GM23338 (cell line): ENCODE data around the gene TRIM37. TPM values are rescaled to one million over a fixed set of nuclear protein-coding genes. Genes with fewer than 3 reads are reported as not detected.

Experiments used
- ATAC-seq: fragments of 200-7000 bp; cut with Tn5 transposase; 3 replicates; pipeline ENCODE4 v1.9.1; 2020
- DNase-seq: peaks from one replicate; pipeline ENCODE4 v3.0.0-alpha.2; 2015; ENCODE audit warnings: low spot score
- H2AFZ ChIP-seq: fragments of 200-600 bp; sonication (generic); 2 replicates; pipeline ENCODE4 v1.8.0; 2016; ENCODE audit warnings: antibody characterized with exemption, mild to moderate bottlenecking, moderate library complexity
- H3F3A ChIP-seq: fragments of 200-600 bp; sonication (generic); replicated peaks from 2 replicates; pipeline ENCODE4 v1.8.0; 2017; ENCODE audit warnings: antibody characterized with exemption, mixed run types, low read depth
- H3K27ac ChIP-seq: fragments of 200-600 bp; sonication (generic); 2 replicates; pipeline ENCODE4 v1.6.1; 2016; ENCODE audit warnings: low read depth
- H3K27me3 ChIP-seq: fragments of 200-600 bp; sonication (generic); 2 replicates; pipeline ENCODE4 v1.8.0; 2016; ENCODE audit warnings: mild to moderate bottlenecking, mixed run types, moderate library complexity; ENCODE audit not compliant: insufficient read depth
- H3K36me3 ChIP-seq: fragments of 200-600 bp; sonication (generic); 2 replicates; pipeline ENCODE4 v1.8.0; 2016; ENCODE audit warnings: mild to moderate bottlenecking; ENCODE audit not compliant: insufficient read depth
- H3K4me1 ChIP-seq: fragments of 200-600 bp; sonication (generic); 2 replicates; pipeline ENCODE4 v1.8.0; 2016; ENCODE audit warnings: mild to moderate bottlenecking, moderate library complexity; ENCODE audit not compliant: insufficient read depth
- H3K4me2 ChIP-seq: fragments of 200-600 bp; sonication (generic); 2 replicates; pipeline ENCODE4 v1.7.1; 2017; ENCODE audit warnings: mixed run types
- H3K4me3 ChIP-seq: fragments of 200-600 bp; sonication (generic); 2 replicates; pipeline ENCODE4 v1.6.1; 2016; ENCODE audit warnings: mixed run types
- H3K79me2 ChIP-seq: fragments of 200-600 bp; sonication (generic); replicated peaks from 2 replicates; pipeline ENCODE4 v1.8.0; 2017; ENCODE audit warnings: mild to moderate bottlenecking; ENCODE audit not compliant: insufficient read depth
- H3K9me2 ChIP-seq: fragments of 200-600 bp; sonication (generic); 2 replicates; pipeline ENCODE4 v1.8.0; 2017; ENCODE audit not compliant: insufficient read depth
- H4K20me1 ChIP-seq: fragments of 200-600 bp; sonication (generic); replicated peaks from 2 replicates; pipeline ENCODE4 v1.8.0; 2017; ENCODE audit warnings: mild to moderate bottlenecking; ENCODE audit not compliant: insufficient read depth
- H3K27ac Mint-ChIP-seq: 2 replicates; pipeline ENCODE4 v1.8.0; 2020; ENCODE audit warnings: inconsistent platforms, mild to moderate bottlenecking, moderate library complexity, mixed read lengths
- H3K27me3 Mint-ChIP-seq: 3 replicates; pipeline ENCODE4 v1.8.0; 2022; ENCODE audit warnings: low read depth, mild to moderate bottlenecking, moderate library complexity, mixed read lengths, inconsistent platforms; ENCODE audit not compliant: insufficient read depth, poor library complexity
- H3K36me3 Mint-ChIP-seq: 3 replicates; pipeline ENCODE4 v1.8.0; 2021; ENCODE audit warnings: low read depth, mild to moderate bottlenecking, inconsistent platforms, moderate library complexity, mixed read lengths
- H3K4me1 Mint-ChIP-seq: 3 replicates; pipeline ENCODE4 v1.8.0; 2020; ENCODE audit warnings: mild to moderate bottlenecking, inconsistent platforms, mixed read lengths
- H3K4me3 Mint-ChIP-seq: 3 replicates; pipeline ENCODE4 v1.8.0; 2021; ENCODE audit warnings: moderate library complexity, mild to moderate bottlenecking, inconsistent platforms, mixed read lengths
- H3K9me3 Mint-ChIP-seq: 3 replicates; pipeline ENCODE4 v1.8.0; 2020; ENCODE audit warnings: moderate library complexity, mild to moderate bottlenecking, inconsistent platforms, mixed read lengths
- CREB1 ChIP-seq: fragments of 250-450 bp; sonication (Bioruptor Pico); IDR thresholded peaks from 2 replicates; pipeline ENCODE4 v1.5.0; 2020; ENCODE audit warnings: low read depth, mild to moderate bottlenecking, moderate library complexity
- ETS1 ChIP-seq: IDR thresholded peaks from 2 replicates; pipeline ENCODE4 v1.6.1; 2016; ENCODE audit warnings: antibody characterized with exemption
- EZH2 ChIP-seq: fragments of 200-600 bp; sonication (generic); IDR thresholded peaks from one replicate; pipeline ENCODE4 v1.8.0; 2017; ENCODE audit warnings: antibody characterized with exemption, mild to moderate bottlenecking, low read depth; ENCODE audit not compliant: unreplicated experiment
- EZH2phosphoT487 ChIP-seq: fragments of 200-600 bp; sonication (generic); IDR thresholded peaks from one replicate; pipeline ENCODE4 v1.8.1; 2018; ENCODE audit warnings: antibody characterized with exemption; ENCODE audit not compliant: unreplicated experiment
- JUNB ChIP-seq: IDR thresholded peaks from one replicate; pipeline ENCODE4 v1.6.1; 2016; ENCODE audit warnings: antibody characterized with exemption; ENCODE audit not compliant: unreplicated experiment
- POLR2AphosphoS5 ChIP-seq: IDR thresholded peaks from 2 replicates; pipeline ENCODE4 v1.6.1; 2016; ENCODE audit warnings: antibody characterized with exemption, low read depth
- REST ChIP-seq: IDR thresholded peaks from one replicate; pipeline ENCODE4 v1.6.1; 2018; ENCODE audit warnings: antibody characterized with exemption; ENCODE audit not compliant: unreplicated experiment
- STAT1 ChIP-seq: IDR thresholded peaks from one replicate; pipeline ENCODE4 v1.6.1; 2016; ENCODE audit warnings: antibody characterized with exemption; ENCODE audit not compliant: unreplicated experiment
- ZNF114 ChIP-seq: fragments of 250-450 bp; sonication (Bioruptor Pico); IDR thresholded peaks from 2 replicates; pipeline ENCODE4 v1.5.0; 2020; ENCODE audit warnings: mild to moderate bottlenecking, moderate library complexity
- ZNF331 ChIP-seq: fragments of 250-450 bp; sonication (Bioruptor Pico); IDR thresholded peaks from 2 replicates; pipeline ENCODE4 v1.5.0; 2020; ENCODE audit warnings: low read depth, mild to moderate bottlenecking, moderate library complexity
- polyA plus RNA-seq: library from polyadenylated mRNA; unstranded; fragments of >200 nt; fragmentation: Nextera tagmentation; extraction: Ambion mirVana; gene quantifications from 2 replicates; pipeline ENCODE4 v1.2.1, GENCODE V29; 2016
- total RNA-seq: library from RNA; depleted of rRNA; stranded (reverse); fragments of >200 nt; shearing (Covaris generic); gene quantifications from 2 replicates; pipeline ENCODE4 v1.2.3, GENCODE V29; 2014
- TF ChIP-seq, protein P1 (sequence below), 2 experiments: fragments of 200-600 bp in 1 of 2; sonication (generic) in 1 of 2; conservative IDR thresholded peaks; 2 replicates each; pipeline versions ENCODE4 v1.5.1 to v1.6.1; 2016 to 2017; ENCODE audit warnings: antibody characterized with exemption in 2 of 2, low read depth in 2 of 2, mild to moderate bottlenecking in 2 of 2, moderate library complexity in 1 of 2

Gene TRIM37
- total and polyA plus RNA-seq, 2 experiments from 2014 or later, result 61.1 to 71.2 TPM

DNA sequence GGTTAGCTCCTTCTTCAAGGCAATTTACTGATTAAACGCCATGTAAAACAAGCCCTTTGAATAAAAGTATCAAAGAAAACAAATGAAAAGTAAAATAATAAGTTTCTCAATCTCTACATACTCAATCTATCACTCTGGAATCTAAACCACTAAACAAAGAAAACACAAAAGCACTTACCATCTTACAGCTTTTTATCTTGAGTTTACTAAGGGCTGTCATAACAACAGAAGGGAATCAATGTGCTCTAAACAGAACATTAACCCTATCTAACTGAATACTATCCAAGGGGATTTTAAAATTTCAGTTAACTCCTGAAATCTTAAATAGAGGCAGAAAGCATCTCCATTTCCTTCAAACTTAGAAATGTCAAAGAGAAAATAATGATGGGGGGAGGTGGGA, 44.9 kb upstream of the TRIM37 start:
- H3F3A ChIP-seq, result no peaks in the 10 kb centered on the region
- no peak overlapping the region for H3K27ac ChIP-seq
- peaks cover 33% of the 10 kb centered on the region for H4K20me1 ChIP-seq
- H3K4me3 Mint-ChIP-seq, result peak overlapping the region; percentile 9; the same call in 2 of the 3 replicates
- DNase-seq (no peak), ATAC-seq (no peak)
- H3K9me2 ChIP-seq, result no peaks in the 10 kb centered on the region
- H3K27me3 Mint-ChIP-seq, result peaks cover 7% of the 10 kb centered on the region
- peaks cover 29% of the 10 kb centered on the region for H3K4me1 ChIP-seq
- 0 out of 2 replicates have a peak overlapping the region, but pooled peaks have one; percentile 12 for H3K4me3 ChIP-seq
- H3K79me2 ChIP-seq, result peaks cover 84% of the 10 kb centered on the region
- no peak for TF ChIP-seq ZNF114 (CRISPR knock-in tag)
- TF ChIP-seq POLR2AphosphoS5, result no peak
- no peak for TF ChIP-seq ZNF331 (CRISPR knock-in tag)
- TF ChIP-seq STAT1, result no peak
- TF ChIP-seq EZH2phosphoT487, result no peak
- TF ChIP-seq CREB1 (CRISPR knock-in tag), result no peak
- TF ChIP-seq, protein P1, sequence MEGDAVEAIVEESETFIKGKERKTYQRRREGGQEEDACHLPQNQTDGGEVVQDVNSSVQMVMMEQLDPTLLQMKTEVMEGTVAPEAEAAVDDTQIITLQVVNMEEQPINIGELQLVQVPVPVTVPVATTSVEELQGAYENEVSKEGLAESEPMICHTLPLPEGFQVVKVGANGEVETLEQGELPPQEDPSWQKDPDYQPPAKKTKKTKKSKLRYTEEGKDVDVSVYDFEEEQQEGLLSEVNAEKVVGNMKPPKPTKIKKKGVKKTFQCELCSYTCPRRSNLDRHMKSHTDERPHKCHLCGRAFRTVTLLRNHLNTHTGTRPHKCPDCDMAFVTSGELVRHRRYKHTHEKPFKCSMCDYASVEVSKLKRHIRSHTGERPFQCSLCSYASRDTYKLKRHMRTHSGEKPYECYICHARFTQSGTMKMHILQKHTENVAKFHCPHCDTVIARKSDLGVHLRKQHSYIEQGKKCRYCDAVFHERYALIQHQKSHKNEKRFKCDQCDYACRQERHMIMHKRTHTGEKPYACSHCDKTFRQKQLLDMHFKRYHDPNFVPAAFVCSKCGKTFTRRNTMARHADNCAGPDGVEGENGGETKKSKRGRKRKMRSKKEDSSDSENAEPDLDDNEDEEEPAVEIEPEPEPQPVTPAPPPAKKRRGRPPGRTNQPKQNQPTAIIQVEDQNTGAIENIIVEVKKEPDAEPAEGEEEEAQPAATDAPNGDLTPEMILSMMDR (conservative IDR thresholded peaks at IDR 0.05; ENCODE audit: low read depth in 2 of 2), result no peak
- TF ChIP-seq ETS1, result no peak
- no peak for TF ChIP-seq JUNB
- no peak for TF ChIP-seq REST
- TF ChIP-seq EZH2, result no peak
- H3K27me3 ChIP-seq, result no peaks in the 10 kb centered on the region
- no peaks in the 10 kb centered on the region for H3K9me3 Mint-ChIP-seq
- H2AFZ ChIP-seq, result no peak overlapping the region
- H3K4me2 ChIP-seq, result peak overlapping the region; percentile 84
- H3K27ac Mint-ChIP-seq, result no peak overlapping the region; the same call in 1 of the 2 replicates
- H3K4me1 Mint-ChIP-seq, result peaks cover 26% of the 10 kb centered on the region
- no peaks in the 10 kb centered on the region for H3K36me3 ChIP-seq
- H3K36me3 Mint-ChIP-seq, result peaks cover 6% of the 10 kb centered on the region; the same call in 2 of the 3 replicates
